HepG2 (cell line): ENCODE measurements around the gene APOBEC3B. TPM values are rescaled to one million over a fixed set of nuclear protein-coding genes. Genes with fewer than 3 reads are reported as not detected.

ENCODE experiments used
- CREB3 ChIP-seq: sonication (generic); formaldehyde crosslinking; IDR thresholded peaks from 2 replicates; pipeline ENCODE4 v1.5.0; 2020; ENCODE audit warnings: missing genetic modification reagents
- MXD3 ChIP-seq: IDR thresholded peaks from 2 replicates; pipeline ENCODE4 v1.6.1; 2016; ENCODE audit warnings: mild to moderate bottlenecking, missing biosample characterization, missing genetic modification reagents
- TERF1 ChIP-seq: sonication (generic); formaldehyde crosslinking; IDR thresholded peaks from 2 replicates; pipeline ENCODE4 v1.8.0; 2022; ENCODE audit warnings: mild to moderate bottlenecking, missing genetic modification reagents, moderate library complexity
- ZNF484 ChIP-seq: sonication (generic); formaldehyde crosslinking; IDR thresholded peaks from 2 replicates; pipeline ENCODE4 v1.5.1; 2020; ENCODE audit warnings: mild to moderate bottlenecking, low read depth, missing genetic modification reagents, borderline replicate concordance
- ZNF646 ChIP-seq: sonication (generic); formaldehyde crosslinking; IDR thresholded peaks from 2 replicates; pipeline ENCODE4 v1.9.0; 2021; ENCODE audit warnings: mild to moderate bottlenecking, missing genetic modification reagents
- ZNF775 ChIP-seq: sonication (generic); formaldehyde crosslinking; IDR thresholded peaks from 2 replicates; pipeline ENCODE4 v1.4.0; 2020; ENCODE audit warnings: missing genetic modification reagents, mild to moderate bottlenecking, moderate library complexity, borderline replicate concordance
- polyA plus RNA-seq, 8 experiments: library from polyadenylated mRNA; depleted of rRNA in 3 of 8; stranded (reverse) in 7 of 8; unstranded in 1 of 8; fragments of >200 nt; fragmentation: Illumina TruSeq in 4 of 8; extraction: Trizol in 4 of 8; gene quantifications; 2 replicates each; pipeline versions ENCODE4 v1.2.1 to v1.2.3, GENCODE V29; 2011 to 2016; ENCODE audit warnings: low read depth in 4 of 8, missing spikeins in 1 of 8, mixed read lengths in 1 of 8; ENCODE audit not compliant: insufficient read depth in 1 of 8
- total RNA-seq, 5 experiments: library from RNA; depleted of rRNA; stranded (reverse); fragments of >200 nt; fragmentation: Illumina TruSeq; extraction: Trizol; gene quantifications; 2 replicates each; pipeline ENCODE4 v1.2.3, GENCODE V29; 2016; ENCODE audit warnings: low read depth in 1 of 5

APOBEC3B gene
- total and polyA plus RNA-seq, 2 of the 13 experiments (the other 11 are each of a cell fraction or from before 2014, with no cell fraction given): 6.7 to 8.8 TPM

- TF ChIP-seq TERF1 (CRISPR knock-in tag): no peak
- TF ChIP-seq ZNF646: no peak
- no peak for TF ChIP-seq MXD3 (CRISPR knock-in tag)
- no peak for TF ChIP-seq CREB3 (CRISPR knock-in tag)
- no peak for TF ChIP-seq ZNF775 (CRISPR knock-in tag)
- no peak for TF ChIP-seq ZNF484
Measured at GRCh38 chr22:38971791-38972190, 10.4 kb upstream of the APOBEC3B start (continued).
